HFFc6 (cell line): ENCODE data around the gene SLIT3. TPM values are rescaled to one million over a fixed set of nuclear protein-coding genes. Genes with fewer than 3 reads are reported as not detected.
"Not testable (repeated sequence)": the region's sequence is repeated elsewhere in the genome, so short reads cannot be mapped to it uniquely, and the experiment has no call there.

Experiments
- DNase-seq: peaks from one replicate; pipeline ENCODE4 v3.0.0-alpha.2; 2018
- H3K27ac Mint-ChIP-seq: 2 replicates; pipeline ENCODE4 v1.8.0; 2020; ENCODE audit warnings: mild to moderate bottlenecking, mixed read lengths
- H3K27me3 Mint-ChIP-seq: 2 replicates; pipeline ENCODE4 v1.8.0; 2021; ENCODE audit warnings: mild to moderate bottlenecking, moderate library complexity, mixed read lengths; ENCODE audit not compliant: insufficient read depth
- H3K36me3 Mint-ChIP-seq: 2 replicates; pipeline ENCODE4 v1.8.0; 2021; ENCODE audit warnings: low read depth, mixed read lengths
- H3K4me1 Mint-ChIP-seq: 2 replicates; pipeline ENCODE4 v1.8.0; 2020; ENCODE audit warnings: low read depth, mixed read lengths
- H3K4me3 Mint-ChIP-seq: 2 replicates; pipeline ENCODE4 v1.8.0; 2020; ENCODE audit warnings: mild to moderate bottlenecking, moderate library complexity, mixed read lengths
- H3K9me3 Mint-ChIP-seq: 2 replicates; pipeline ENCODE4 v1.8.0; 2020; ENCODE audit warnings: mild to moderate bottlenecking, mixed read lengths
- total RNA-seq, 6 experiments: library from RNA; stranded (reverse); fragmentation: NEBNext Ultra II Directional; extraction: Animal tissue kit (Norgen Biotek cat#: 25700); gene quantifications; 2 replicates in 1 of 6; 3 replicates in 5 of 6; pipeline ENCODE4 v1.2.3, GENCODE V29; 2021
- TF ChIP-seq, protein P1 (sequence below): fragments of 200-600 bp; sonication (generic); IDR thresholded peaks from 2 replicates; pipeline ENCODE4 v1.5.0; 2021; ENCODE audit warnings: antibody characterized with exemption, mild to moderate bottlenecking

Gene SLIT3
- total RNA-seq, 6 experiments from 2014 or later: 4.2 to 8.3 (median 7.1) TPM

GRCh38 chr5:169116961-169117461 lies 183.9 kb downstream of the SLIT3 start:
- Mint-ChIP-seq H3K27me3 (no peaks in the 10 kb centered on the region), H3K36me3 (no peaks in the 10 kb centered on the region; the same call in 1 of the 2 replicates), H3K9me3 (peaks cover 4% of the 10 kb centered on the region; the same call in 1 of the 2 replicates), H3K4me1 (peaks cover 8% of the 10 kb centered on the region; the same call in 1 of the 2 replicates), H3K4me3 (no peak overlapping the region), H3K27ac (no peak overlapping the region)
- DNase-seq: no peak
- TF ChIP-seq, protein P1, sequence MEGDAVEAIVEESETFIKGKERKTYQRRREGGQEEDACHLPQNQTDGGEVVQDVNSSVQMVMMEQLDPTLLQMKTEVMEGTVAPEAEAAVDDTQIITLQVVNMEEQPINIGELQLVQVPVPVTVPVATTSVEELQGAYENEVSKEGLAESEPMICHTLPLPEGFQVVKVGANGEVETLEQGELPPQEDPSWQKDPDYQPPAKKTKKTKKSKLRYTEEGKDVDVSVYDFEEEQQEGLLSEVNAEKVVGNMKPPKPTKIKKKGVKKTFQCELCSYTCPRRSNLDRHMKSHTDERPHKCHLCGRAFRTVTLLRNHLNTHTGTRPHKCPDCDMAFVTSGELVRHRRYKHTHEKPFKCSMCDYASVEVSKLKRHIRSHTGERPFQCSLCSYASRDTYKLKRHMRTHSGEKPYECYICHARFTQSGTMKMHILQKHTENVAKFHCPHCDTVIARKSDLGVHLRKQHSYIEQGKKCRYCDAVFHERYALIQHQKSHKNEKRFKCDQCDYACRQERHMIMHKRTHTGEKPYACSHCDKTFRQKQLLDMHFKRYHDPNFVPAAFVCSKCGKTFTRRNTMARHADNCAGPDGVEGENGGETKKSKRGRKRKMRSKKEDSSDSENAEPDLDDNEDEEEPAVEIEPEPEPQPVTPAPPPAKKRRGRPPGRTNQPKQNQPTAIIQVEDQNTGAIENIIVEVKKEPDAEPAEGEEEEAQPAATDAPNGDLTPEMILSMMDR: no peak; the same call in 1 of the 2 replicates

DNA sequence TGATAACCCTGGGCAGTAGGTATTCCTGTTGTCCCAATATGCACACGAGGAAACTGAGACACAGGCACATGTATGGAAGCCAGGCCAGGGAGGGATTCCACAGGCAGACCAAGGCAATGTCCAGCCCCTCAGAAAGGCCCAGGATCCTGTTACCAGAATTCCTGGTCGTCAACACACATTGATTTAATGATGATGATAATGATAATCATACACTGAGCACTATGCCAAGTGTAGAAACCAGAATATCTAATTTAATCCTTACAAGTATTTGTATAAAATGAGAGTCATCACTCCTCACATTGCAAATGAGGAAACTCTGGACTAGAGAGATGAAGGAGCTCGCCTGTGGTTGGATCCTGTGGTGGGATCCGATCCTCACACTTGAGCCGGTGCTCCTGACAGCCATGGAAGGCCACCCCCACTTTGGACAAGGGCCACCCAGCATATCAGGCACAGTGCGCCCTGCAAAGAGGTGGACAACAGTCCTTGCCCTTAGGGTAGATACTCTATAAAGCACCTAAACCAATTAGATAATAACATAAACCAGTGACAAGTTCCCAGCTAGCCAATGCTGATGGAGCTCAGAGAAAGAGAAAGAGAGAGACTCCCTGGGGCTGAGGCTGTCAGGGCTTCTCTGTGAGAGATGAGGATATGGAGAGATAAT lies 185.3 kb downstream of the SLIT3 start:
- H3K9me3 Mint-ChIP-seq: peaks cover 4% of the 10 kb centered on the region; the same call in 1 of the 2 replicates
- H3K4me3 Mint-ChIP-seq: no peak overlapping the region
- DNase-seq: no peak
- H3K4me1 Mint-ChIP-seq: no peaks in the 10 kb centered on the region
- H3K27ac Mint-ChIP-seq: no peak overlapping the region
- TF ChIP-seq, protein P1: no peak
- H3K36me3 Mint-ChIP-seq: no peaks in the 10 kb centered on the region; the same call in 1 of the 2 replicates
- H3K27me3 Mint-ChIP-seq: peaks cover 1% of the 10 kb centered on the region; the same call in 1 of the 2 replicates

GRCh38 chr5:169114466-169115065 lies 186.4 kb downstream of the SLIT3 start:
- TF ChIP-seq, protein P1: no peak
- Mint-ChIP-seq H3K4me3 (no peak overlapping the region), H3K27me3 (peaks cover 1% of the 10 kb centered on the region; the same call in 1 of the 2 replicates), H3K27ac (no peak overlapping the region), H3K4me1 (no peaks in the 10 kb centered on the region), H3K9me3 (peaks cover 4% of the 10 kb centered on the region; the same call in 1 of the 2 replicates), H3K36me3 (no peaks in the 10 kb centered on the region; the same call in 1 of the 2 replicates)
- DNase-seq: no peak

- H3K4me1 Mint-ChIP-seq: no peaks in the 10 kb centered on the region
- H3K9me3 Mint-ChIP-seq: peaks cover 9% of the 10 kb centered on the region
- no peak overlapping the region for H3K27ac Mint-ChIP-seq
- no peaks in the 10 kb centered on the region; the same call in 1 of the 2 replicates for H3K36me3 Mint-ChIP-seq
- H3K27me3 Mint-ChIP-seq: peaks cover 3% of the 10 kb centered on the region
- no peak overlapping the region for H3K4me3 Mint-ChIP-seq
- DNase-seq: no peak
- TF ChIP-seq, protein P1: no peak
Observed at GRCh38 chr5:169112016-169112415, 188.9 kb downstream of the SLIT3 start.

DNA sequence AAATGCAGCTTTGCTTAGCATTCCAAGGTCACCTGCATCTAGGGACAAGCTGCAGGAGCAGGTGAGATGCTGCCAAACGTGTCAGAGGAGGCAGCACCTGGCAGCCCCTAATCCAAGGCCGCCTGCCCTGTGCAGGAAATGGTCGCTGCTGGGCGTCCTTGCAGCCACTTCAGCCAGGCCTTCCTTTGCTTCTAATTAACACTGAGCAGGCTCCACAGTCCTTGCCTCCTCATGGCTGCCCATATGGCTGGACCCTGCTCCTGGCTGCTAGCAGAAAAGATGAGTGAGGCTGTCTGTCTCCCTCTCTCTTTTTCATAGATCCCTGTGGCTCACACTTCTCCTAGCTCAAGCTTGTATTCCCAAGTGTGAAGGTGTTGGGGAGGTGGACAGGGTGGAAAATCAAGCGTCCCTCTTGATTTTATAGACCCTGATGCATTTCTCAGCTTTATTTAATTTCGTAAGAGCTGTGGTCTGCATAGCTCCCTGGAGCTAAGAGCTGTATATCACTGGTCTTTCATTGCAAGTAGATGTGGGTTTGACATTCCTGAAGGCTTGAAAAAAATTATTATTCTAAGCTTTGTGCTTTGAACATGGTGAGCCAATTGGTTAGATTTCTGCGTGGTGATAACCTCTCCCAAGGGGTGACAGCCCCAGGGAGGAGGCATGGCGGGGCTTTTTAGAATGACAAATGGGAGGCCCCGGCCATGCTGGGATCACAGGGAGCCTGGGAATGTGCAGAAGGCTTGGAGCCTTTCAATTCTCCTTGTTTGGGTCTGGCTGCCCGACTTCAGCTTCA lies 193.8 kb downstream of the SLIT3 start:
- no peaks in the 10 kb centered on the region for H3K4me1 Mint-ChIP-seq
- H3K9me3 Mint-ChIP-seq: peaks cover 14% of the 10 kb centered on the region
- H3K36me3 Mint-ChIP-seq: no peaks in the 10 kb centered on the region; the same call in 1 of the 2 replicates
- DNase-seq: no peak
- TF ChIP-seq, protein P1: no peak
- no peak overlapping the region for H3K4me3 Mint-ChIP-seq
- H3K27ac Mint-ChIP-seq: no peak overlapping the region
- peaks cover 3% of the 10 kb centered on the region for H3K27me3 Mint-ChIP-seq

- not testable (repeated sequence) for H3K36me3 Mint-ChIP-seq, H3K4me3 Mint-ChIP-seq, H3K27me3 Mint-ChIP-seq, H3K27ac Mint-ChIP-seq, H3K4me1 Mint-ChIP-seq, DNase-seq
- peaks cover 14% of the 10 kb centered on the region for H3K9me3 Mint-ChIP-seq
Observed at GRCh38 chr5:169105582-169105981, 195.4 kb downstream of the SLIT3 start.
